GM12878 (cell line): Measurements from ENCODE around the gene GHRL. TPM values are rescaled to one million over a fixed set of nuclear protein-coding genes. Genes with fewer than 3 reads are reported as not detected.
A peak's percentile ranks its signal among the peaks of the same experiment; 100 is the strongest.

ENCODE experiments used
- ATAC-seq: fragments of 200-7000 bp; cut with Tn5 transposase; 3 replicates; pipeline ENCODE4 v1.9.1; 2020; ENCODE audit warnings: mild to moderate bottlenecking, moderate library complexity
- BruUV-seq: library from RNA; stranded (reverse); fragments of 400-500 nt; replicated peaks from 2 replicates; lab custom pipeline; 2021; lab: Mats Ljungman, UMichigan
- CTCF ChIA-PET: fragments of 300-600 bp; sonication (Branson Sonifier 250); formaldehyde crosslinking; extraction: SDS; loops from one replicate; lab custom pipeline; 2021; ENCODE audit warnings: inconsistent platforms; lab: Yijun Ruan, JAX
- POLR2A ChIA-PET: fragments of 350-600 bp; formaldehyde crosslinking; extraction: SDS; loops from one replicate; lab custom pipeline; 2021; ENCODE audit warnings: inconsistent platforms; lab: Charles Lee
- RAD21 ChIA-PET: fragments of 300-600 bp; sonication (Branson Sonifier 250); formaldehyde crosslinking; loops from one replicate; lab custom pipeline; 2023; ENCODE audit warnings: antibody characterized with exemption; ENCODE audit not compliant: unreplicated experiment; lab: Charles Lee
- SMC1A ChIA-PET: fragments of 300-600 bp; sonication (Branson Sonifier 250); formaldehyde crosslinking; loops from one replicate; lab custom pipeline; 2023; ENCODE audit not compliant: unreplicated experiment, uncharacterized antibody; lab: Charles Lee
- DNase-seq: peaks from one replicate; pipeline ENCODE4 v3.0.0-alpha.2; 2011; ENCODE audit warnings: low read depth, low spot score
- FAIRE-seq: peaks from 3 replicates; lab custom pipeline; 2011; peaks lifted over from hg19 to GRCh38; lab: Jason Lieb, UNC
- H2AFZ ChIP-seq: 2 replicates; pipeline ENCODE4 v1.6.0; 2011; ENCODE audit warnings: low read depth, low read length, control low read depth; ENCODE audit not compliant: control insufficient read depth
- H3K27ac ChIP-seq: 2 replicates; pipeline ENCODE4 v1.5.1; 2011; ENCODE audit warnings: control low read depth; ENCODE audit not compliant: control insufficient read depth, insufficient read depth
- H3K27me3 ChIP-seq, 2 experiments: replicated peaks in 1 of 2; 2 replicates each; pipeline versions ENCODE4 v1.6.0 to v1.6.1; 2011; ENCODE audit warnings: low read length in 1 of 2; ENCODE audit not compliant: control insufficient read depth in 2 of 2, insufficient read depth in 2 of 2
- H3K36me3 ChIP-seq, 2 experiments: 2 replicates each; pipeline ENCODE4 v1.5.1; 2011; ENCODE audit warnings: low read length in 1 of 2; ENCODE audit not compliant: control insufficient read depth in 2 of 2, insufficient read depth in 2 of 2
- H3K4me1 ChIP-seq: 2 replicates; pipeline ENCODE4 v1.6.1; 2011; ENCODE audit warnings: mild to moderate bottlenecking, low read length, moderate library complexity, mixed read lengths; ENCODE audit not compliant: control insufficient read depth, insufficient read depth
- H3K4me2 ChIP-seq: 2 replicates; pipeline ENCODE4 v1.6.0; 2011; ENCODE audit warnings: control low read depth; ENCODE audit not compliant: control insufficient read depth, insufficient read depth
- H3K4me3 ChIP-seq: fragments of 200-600 bp; sonication (generic); 2 replicates; pipeline ENCODE4 v1.5.1; 2016
- H3K79me2 ChIP-seq: 2 replicates; pipeline ENCODE4 v1.6.0; 2011; ENCODE audit warnings: low read length; ENCODE audit not compliant: control insufficient read depth, insufficient read depth
- H3K9ac ChIP-seq: 2 replicates; pipeline ENCODE4 v1.8.0; 2011; ENCODE audit warnings: low read length, control low read depth, mixed read lengths; ENCODE audit not compliant: control insufficient read depth, insufficient read depth
- H3K9me3 ChIP-seq: replicated peaks from 3 replicates; pipeline ENCODE4 v1.5.1; 2011; ENCODE audit warnings: mild to moderate bottlenecking, low read length; ENCODE audit not compliant: control insufficient read depth, insufficient read depth
- H4K20me1 ChIP-seq: 2 replicates; pipeline ENCODE4 v1.6.0; 2011; ENCODE audit not compliant: control insufficient read depth, insufficient read depth
- CUX1 ChIP-seq: IDR thresholded peaks from 2 replicates; pipeline ENCODE4 v1.6.1; 2012; ENCODE audit warnings: improper control_type of control experiment, low read depth, low read length; ENCODE audit not compliant: insufficient replicate concordance
- RCOR1 ChIP-seq: conservative IDR thresholded peaks from 2 replicates; pipeline ENCODE4 v1.6.1; 2012; ENCODE audit warnings: low read depth, low read length, improper control_type of control experiment
- RELA ChIP-seq: fragments of 450-650 bp; IDR thresholded peaks from 2 replicates; pipeline ENCODE4 v1.8.0; 2014; ENCODE audit warnings: borderline replicate concordance; ENCODE audit not compliant: partially characterized antibody
- SPI1 ChIP-seq: IDR thresholded peaks from 2 replicates; pipeline ENCODE4 v1.6.1; 2011; ENCODE audit warnings: low read depth, mild to moderate bottlenecking, low read length, moderate library complexity, borderline replicate concordance; ENCODE audit not compliant: insufficient read depth
- TCF12 ChIP-seq: IDR thresholded peaks from 2 replicates; pipeline ENCODE4 v1.6.1; 2011; ENCODE audit warnings: low read depth, mild to moderate bottlenecking, low read length
- WRNIP1 ChIP-seq: IDR thresholded peaks from 2 replicates; pipeline ENCODE4 v1.6.1; 2011; ENCODE audit warnings: low read depth, low read length, improper control_type of control experiment, borderline replicate concordance
- ZNF384 ChIP-seq: IDR thresholded peaks from 2 replicates; pipeline ENCODE4 v1.6.1; 2012; ENCODE audit warnings: low read depth, mild to moderate bottlenecking, low read length, improper control_type of control experiment, borderline replicate concordance
- WGBS: methylation state at CpG from one replicate; pipeline ENCODE4 v1.1.6; 2016; ENCODE audit warnings: low lambda C conversion rate; ENCODE audit not compliant: insufficient replicate concordance, insufficient coverage; ENCODE audit errors: missing lambda C conversion rate; 5-methylcytosine and 5-hydroxymethylcytosine counted together
- in situ Hi-C: fragments of 300-500 bp; cut with MboI; formaldehyde crosslinking; loops from 9 replicates; pipeline ENCODE4 v1.14.3; 2018; ENCODE audit warnings: mixed read lengths
- intact Hi-C: fragments of 100-400 bp; cut with micrococcal nuclease; formaldehyde crosslinking; loops from one replicate; pipeline ENCODE4 v1.14.2; 2022; ENCODE audit not compliant: unreplicated experiment
- polyA plus RNA-seq, 11 experiments: library from polyadenylated mRNA; depleted of rRNA in 4 of 11; unstranded in 6 of 11; stranded (reverse) in 5 of 11; fragments of >200 nt; fragmentation: Nextera tagmentation in 4 of 11; fragmentation: Illumina TruSeq in 1 of 11; extraction: Ambion mirVana in 4 of 11; extraction: Trizol in 1 of 11; gene quantifications; 1 replicate in 1 of 11; 2 replicates in 10 of 11; pipeline versions ENCODE4 v1.2.1 to v1.2.3, GENCODE V29; 2011 to 2016; ENCODE audit warnings: inconsistent platforms in 2 of 11, missing spikeins in 2 of 11, low read depth in 1 of 11
- total RNA-seq, 4 experiments: library from RNA; depleted of rRNA in 3 of 4; stranded (reverse); fragments of >200 nt in 3 of 4; fragmentation: Illumina TruSeq in 1 of 4; extraction: Trizol in 1 of 4; gene quantifications; 2 replicates each; pipeline versions ENCODE4 v1.2.1 to v1.2.3, GENCODE V29; 2013 to 2021

GHRL gene
- total and polyA plus RNA-seq, 10 of the 15 experiments (the other 5 are each of a cell fraction or from before 2014, with no cell fraction given), result 0.35 to 2.2 (median 0.88) TPM

- no TSS peak for BruUV-seq
- ATAC-seq (no peak), DNase-seq (no peak), FAIRE-seq (no peak)
- H3K9me3 ChIP-seq, result no peaks in the 10 kb centered on the region
- 0% methylated on average over 2 of the region's 2 CpGs for WGBS
- ChIA-PET POLR2A (no interaction called here), CTCF (no interaction called here), SMC1A (no interaction called here), RAD21 (no interaction called here)
- H3K9ac ChIP-seq, result no peak overlapping the region
- H4K20me1 ChIP-seq, result no peaks in the 10 kb centered on the region
- intact Hi-C loops (no loop called here), in situ Hi-C loops (no loop called here)
- no peak overlapping the region for H3K4me2 ChIP-seq
- H3K27ac ChIP-seq, result no peak overlapping the region
- peaks cover 5% of the 10 kb centered on the region; the same call in 1 of the 2 replicates for H3K4me1 ChIP-seq
- TF ChIP-seq CUX1, result no peak
- TF ChIP-seq TCF12, result no peak
- peak; percentile 12; the same call in 1 of the 2 replicates for TF ChIP-seq SPI1
- TF ChIP-seq WRNIP1, result no peak
- no peak for TF ChIP-seq RELA
- TF ChIP-seq RCOR1, result no peak
- no peak for TF ChIP-seq ZNF384
- no peaks in the 10 kb centered on the region for H3K79me2 ChIP-seq
- H3K36me3 ChIP-seq, result no peaks in the 10 kb centered on the region
- H3K4me3 ChIP-seq, result no peak overlapping the region
- H2AFZ ChIP-seq, result no peak overlapping the region
- H3K27me3 ChIP-seq, result peaks cover 3 to 8% of the 10 kb centered on the region in 2 experiments; a peak in 3 of 4 replicates
These were observed 40.6 kb upstream of the GHRL start for GRCh38 chr3:10333349-10333650.
